ENCODE results near the gene LAMB4. TPM values are rescaled to one million over a fixed set of nuclear protein-coding genes. Genes with fewer than 3 reads are reported as not detected.
A peak's percentile ranks its signal among the peaks of the same experiment; 100 is the strongest.

LAMB4 gene
- polyA plus RNA-seq, 1 of the 3 experiments (the other 2 are of a cell fraction) = 0.36 TPM

DNA sequence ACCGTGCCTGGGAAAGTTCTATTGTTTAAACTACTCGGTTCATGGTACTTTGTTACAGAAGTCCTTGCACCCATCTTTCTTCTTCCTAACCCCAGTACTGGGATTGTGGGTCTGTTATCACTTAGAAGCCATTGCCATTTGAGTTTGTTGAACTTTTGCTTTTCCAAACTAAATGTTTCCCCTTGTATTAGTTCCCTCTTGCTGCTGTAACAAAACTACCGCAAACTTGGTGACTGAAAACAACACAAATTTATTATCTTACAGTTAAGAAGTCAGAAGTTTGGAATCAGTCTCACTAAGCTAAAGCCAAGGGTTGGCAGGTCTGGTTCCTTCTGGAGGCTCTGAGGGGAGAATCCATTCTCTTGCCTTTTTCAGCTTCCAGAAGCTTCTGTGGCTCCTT lies 6.9 kb upstream of the LAMB4 start (continued):
- TF ChIP-seq POLR2AphosphoS5 (IDR thresholded peaks at IDR 0.05; ENCODE audit: low read depth, low read length) (no peak), SMC3 (IDR thresholded peaks at IDR 0.05; ENCODE audit: low read depth, low read length) (no peak), EZH2phosphoT487 (IDR thresholded peaks at IDR 0.05; ENCODE audit: borderline replicate concordance, low read depth) (no peak), RCOR1 (IDR thresholded peaks at IDR 0.05; ENCODE audit: low read length) (no peak), SIN3A (IDR thresholded peaks at IDR 0.05; ENCODE audit: borderline replicate concordance, low read depth, low read length) (no peak), GABPA (IDR thresholded peaks at IDR 0.05; ENCODE audit: low read depth) (no peak)

DNA sequence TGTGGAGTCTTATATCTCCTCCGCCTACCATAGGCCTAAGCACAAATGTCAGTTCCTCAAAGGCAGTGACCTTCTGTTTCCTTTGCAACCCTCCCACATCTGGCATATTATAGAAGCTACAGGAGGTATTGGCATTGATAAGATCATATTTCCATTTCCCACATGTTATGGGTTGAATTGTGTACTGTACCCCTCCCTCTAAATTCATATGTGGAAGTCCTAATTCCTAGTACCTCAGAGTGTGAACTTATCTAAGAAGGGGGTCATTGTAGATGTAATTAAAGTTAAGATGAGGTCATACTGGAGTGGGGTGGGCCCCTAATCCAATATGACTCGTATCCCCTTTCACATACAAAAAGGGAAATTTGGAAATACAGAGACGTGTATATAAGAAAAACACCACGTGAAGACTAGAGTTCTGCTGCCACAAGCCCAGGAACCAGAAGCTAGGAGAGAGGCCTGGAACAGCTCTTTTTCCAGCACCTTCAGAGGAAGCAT lies 6.1 kb upstream of the LAMB4 start:
- H3K36me3 ChIP-seq (replicated peaks in 1 of 2; ENCODE audit: control insufficient read depth in 1 of 2, insufficient read depth in 2 of 2, low read length in 1 of 2) = no peaks in the 10 kb centered on the region
- no peak for TF ChIP-seq SIN3A (IDR thresholded peaks at IDR 0.05; ENCODE audit: borderline replicate concordance, low read depth, low read length)
- TF ChIP-seq MEF2A (IDR thresholded peaks at IDR 0.05; ENCODE audit: borderline replicate concordance, low read depth) = no peak
- TF ChIP-seq TCF12 (IDR thresholded peaks at IDR 0.05) = no peak
- no peak for TF ChIP-seq GABPA (IDR thresholded peaks at IDR 0.05; ENCODE audit: low read depth)
- TF ChIP-seq, protein P1, sequence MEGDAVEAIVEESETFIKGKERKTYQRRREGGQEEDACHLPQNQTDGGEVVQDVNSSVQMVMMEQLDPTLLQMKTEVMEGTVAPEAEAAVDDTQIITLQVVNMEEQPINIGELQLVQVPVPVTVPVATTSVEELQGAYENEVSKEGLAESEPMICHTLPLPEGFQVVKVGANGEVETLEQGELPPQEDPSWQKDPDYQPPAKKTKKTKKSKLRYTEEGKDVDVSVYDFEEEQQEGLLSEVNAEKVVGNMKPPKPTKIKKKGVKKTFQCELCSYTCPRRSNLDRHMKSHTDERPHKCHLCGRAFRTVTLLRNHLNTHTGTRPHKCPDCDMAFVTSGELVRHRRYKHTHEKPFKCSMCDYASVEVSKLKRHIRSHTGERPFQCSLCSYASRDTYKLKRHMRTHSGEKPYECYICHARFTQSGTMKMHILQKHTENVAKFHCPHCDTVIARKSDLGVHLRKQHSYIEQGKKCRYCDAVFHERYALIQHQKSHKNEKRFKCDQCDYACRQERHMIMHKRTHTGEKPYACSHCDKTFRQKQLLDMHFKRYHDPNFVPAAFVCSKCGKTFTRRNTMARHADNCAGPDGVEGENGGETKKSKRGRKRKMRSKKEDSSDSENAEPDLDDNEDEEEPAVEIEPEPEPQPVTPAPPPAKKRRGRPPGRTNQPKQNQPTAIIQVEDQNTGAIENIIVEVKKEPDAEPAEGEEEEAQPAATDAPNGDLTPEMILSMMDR (IDR thresholded peaks at IDR 0.05) = no peak
- TF ChIP-seq ELF1 (IDR thresholded peaks at IDR 0.05) = no peak
- no peak for TF ChIP-seq SMC3 (IDR thresholded peaks at IDR 0.05; ENCODE audit: low read depth, low read length)
- TF ChIP-seq, protein P2, sequence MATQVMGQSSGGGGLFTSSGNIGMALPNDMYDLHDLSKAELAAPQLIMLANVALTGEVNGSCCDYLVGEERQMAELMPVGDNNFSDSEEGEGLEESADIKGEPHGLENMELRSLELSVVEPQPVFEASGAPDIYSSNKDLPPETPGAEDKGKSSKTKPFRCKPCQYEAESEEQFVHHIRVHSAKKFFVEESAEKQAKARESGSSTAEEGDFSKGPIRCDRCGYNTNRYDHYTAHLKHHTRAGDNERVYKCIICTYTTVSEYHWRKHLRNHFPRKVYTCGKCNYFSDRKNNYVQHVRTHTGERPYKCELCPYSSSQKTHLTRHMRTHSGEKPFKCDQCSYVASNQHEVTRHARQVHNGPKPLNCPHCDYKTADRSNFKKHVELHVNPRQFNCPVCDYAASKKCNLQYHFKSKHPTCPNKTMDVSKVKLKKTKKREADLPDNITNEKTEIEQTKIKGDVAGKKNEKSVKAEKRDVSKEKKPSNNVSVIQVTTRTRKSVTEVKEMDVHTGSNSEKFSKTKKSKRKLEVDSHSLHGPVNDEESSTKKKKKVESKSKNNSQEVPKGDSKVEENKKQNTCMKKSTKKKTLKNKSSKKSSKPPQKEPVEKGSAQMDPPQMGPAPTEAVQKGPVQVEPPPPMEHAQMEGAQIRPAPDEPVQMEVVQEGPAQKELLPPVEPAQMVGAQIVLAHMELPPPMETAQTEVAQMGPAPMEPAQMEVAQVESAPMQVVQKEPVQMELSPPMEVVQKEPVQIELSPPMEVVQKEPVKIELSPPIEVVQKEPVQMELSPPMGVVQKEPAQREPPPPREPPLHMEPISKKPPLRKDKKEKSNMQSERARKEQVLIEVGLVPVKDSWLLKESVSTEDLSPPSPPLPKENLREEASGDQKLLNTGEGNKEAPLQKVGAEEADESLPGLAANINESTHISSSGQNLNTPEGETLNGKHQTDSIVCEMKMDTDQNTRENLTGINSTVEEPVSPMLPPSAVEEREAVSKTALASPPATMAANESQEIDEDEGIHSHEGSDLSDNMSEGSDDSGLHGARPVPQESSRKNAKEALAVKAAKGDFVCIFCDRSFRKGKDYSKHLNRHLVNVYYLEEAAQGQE (IDR thresholded peaks at IDR 0.05; ENCODE audit: low read depth, low read length) = no peak
- TF ChIP-seq FOXJ3 (CRISPR knock-in tag; IDR thresholded peaks at IDR 0.05) = no peak
- TF ChIP-seq MXI1 (IDR thresholded peaks at IDR 0.05; ENCODE audit: low read depth, low read length) = no peak
- TF ChIP-seq FOXM1 (IDR thresholded peaks at IDR 0.05; ENCODE audit: low read depth) = no peak
- no peaks in the 10 kb centered on the region for H3K9me2 ChIP-seq
- CTCF ChIA-PET = interaction anchor here (1.2 to 10.5 kb wide), 4 partner anchors 10 to 257 kb away, joined by 3 to 90 read pairs (median 4); no protein-coding TSS in a partner anchor
- no peaks in the 10 kb centered on the region for H3K79me2 ChIP-seq (ENCODE audit: insufficient read depth)
- WGBS (ENCODE audit: low lambda C conversion rate) = 84% methylated on average over 4 of the region's 4 CpGs
- POLR2A ChIA-PET = no interaction called here
- no peak overlapping the region for H3K4me2 ChIP-seq
- H3F3A ChIP-seq (replicated peaks; ENCODE audit: insufficient read depth) = peaks cover 4% of the 10 kb centered on the region
- no peaks in the 10 kb centered on the region for H3K9me3 ChIP-seq
- no peaks in the 10 kb centered on the region for H4K20me1 ChIP-seq (ENCODE audit: insufficient read depth)
- H3K27me3 ChIP-seq (ENCODE audit: insufficient read depth) = no peaks in the 10 kb centered on the region
- no peak overlapping the region for H3K27ac ChIP-seq (ENCODE audit: low read depth in 2 of 2, low read length in 1 of 2)
- H2AFZ ChIP-seq (ENCODE audit: low read depth) = no peak overlapping the region
- H3K4me1 ChIP-seq (ENCODE audit: control insufficient read depth in 1 of 2, insufficient read depth in 2 of 2, low read depth in 1 of 2, low read length in 1 of 2) = peaks cover 5 to 14% of the 10 kb centered on the region in 2 experiments; a peak in 2 of 4 replicates
- no peak overlapping the region for H3K4me3 ChIP-seq (ENCODE audit: low read depth in 2 of 2, low read length in 1 of 2)
- DNase-seq = peak; percentile 18
- H3K9ac ChIP-seq = no peak overlapping the region
